Measurements from ENCODE around the gene ARRDC5. TPM values are rescaled to one million over a fixed set of nuclear protein-coding genes. Genes with fewer than 3 reads are reported as not detected.

ARRDC5 gene
- total and polyA plus RNA-seq, 2 of the 8 experiments (the other 6 are each of a cell fraction or from before 2014, with no cell fraction given), result not detected

GRCh38 chr19:4922530-4923275 lies 20.0 kb upstream of the ARRDC5 start:
- Histone ChIP-seq H3K4me3 (ENCODE audit: extremely low read depth in 1 of 4, insufficient read depth in 2 of 4, low read depth in 3 of 4, low read length in 4 of 4) (no peak overlapping the region), H3K79me2 (ENCODE audit: control insufficient read depth in 1 of 2, insufficient read depth in 2 of 2, low read length in 2 of 2) (peaks cover 0 to 54% of the 10 kb centered on the region in 2 experiments; a peak in 3 of 4 replicates), H2BK120ac (replicated peaks; ENCODE audit: low read depth, low read length) (no peak overlapping the region), H3K18ac (ENCODE audit: extremely low read depth, low read length) (no peak overlapping the region), H4K5ac (ENCODE audit: insufficient read length, low read depth, low read length) (no peak overlapping the region), H3K4me1 (replicated peaks in 1 of 4; ENCODE audit: control insufficient read depth in 3 of 4, insufficient read depth in 4 of 4, low read length in 3 of 4) (peaks cover 0 to 3% (median under 1%) of the 10 kb centered on the region in 4 experiments; a peak in 1 of 7 replicates), H3K14ac (ENCODE audit: insufficient read length) (no peak overlapping the region), H3K23ac (ENCODE audit: insufficient read length) (no peak overlapping the region), H2BK12ac (ENCODE audit: low read depth, low read length) (no peak overlapping the region), H2AK5ac (ENCODE audit: low read depth, low read length) (no peak overlapping the region), H4K20me1 (replicated peaks in 1 of 2; ENCODE audit: control insufficient read depth in 1 of 2, insufficient read depth in 2 of 2, low read length in 2 of 2) (peaks cover 8 to 19% of the 10 kb centered on the region in 2 experiments), H3K9ac (replicated peaks in 1 of 4; ENCODE audit: extremely low read depth in 1 of 4, low read depth in 3 of 4, low read length in 3 of 4) (no peak overlapping the region), H2BK15ac (ENCODE audit: low read length) (no peak overlapping the region), H2AFZ (ENCODE audit: low read length) (no peak overlapping the region), H4K91ac (replicated peaks; ENCODE audit: insufficient read length, low read length) (no peak overlapping the region), H3K23me2 (ENCODE audit: low read depth, low read length) (no peaks in the 10 kb centered on the region), H3K4ac (replicated peaks; ENCODE audit: insufficient read length, low read depth, low read length) (no peak overlapping the region), H3K27ac (ENCODE audit: low read depth, low read length) (no peak overlapping the region; the same call in 1 of the 2 replicates), H4K8ac (ENCODE audit: extremely low read depth, insufficient read depth, low read length) (no peak overlapping the region), H3K27me3 (replicated peaks in 1 of 4; ENCODE audit: control insufficient read depth in 3 of 4, extremely low read depth in 1 of 4, insufficient read depth in 3 of 4, low read length in 3 of 4) (no peaks in the 10 kb centered on the region), H2BK20ac (ENCODE audit: low read length) (no peak overlapping the region), H3K36me3 (ENCODE audit: control insufficient read depth in 2 of 4, insufficient read depth in 4 of 4, low read length in 3 of 4) (peaks cover 0 to 10% (median 3%) of the 10 kb centered on the region in 4 experiments; a peak in 2 of 8 replicates), H2BK5ac (ENCODE audit: low read depth, low read length) (no peak overlapping the region), H3K4me2 (ENCODE audit: insufficient read depth in 1 of 2, low read depth in 2 of 2, low read length in 2 of 2) (no peak overlapping the region), H3K56ac (replicated peaks; ENCODE audit: insufficient read length, low read depth, low read length) (no peak overlapping the region), H3K79me1 (ENCODE audit: low read depth, low read length) (peaks cover 11% of the 10 kb centered on the region), H3K9me3 (ENCODE audit: insufficient read depth in 2 of 2, low read depth in 1 of 2, low read length in 1 of 2) (no peaks in the 10 kb centered on the region)
- DNase-seq (ENCODE audit: low read depth in 1 of 2, low spot score in 2 of 2) (no peak), FAIRE-seq (no peak)
- WGBS, 2 experiments (ENCODE audit: extremely low coverage in 1 of 2, insufficient coverage in 1 of 2, insufficient read length in 1 of 2, insufficient replicate concordance in 2 of 2, low coverage in 1 of 2, low lambda C conversion rate in 2 of 2, missing lambda C conversion rate in 1 of 2), result 90% methylated on average over 22 of the region's 22 CpGs; no CpG with 5 or more reads in 1 of the 2 experiments
- POLR2A ChIA-PET (ENCODE audit: partially characterized antibody), result no interaction called here
- CTCF ChIA-PET (ENCODE audit: partially characterized antibody), result interaction anchor here (1.1 to 2.2 kb wide), 5 partner anchors 11 to 114 kb away, joined by 3 to 12 read pairs (median 4); no protein-coding TSS in a partner anchor
- no peak for TF ChIP-seq CTCF (IDR thresholded peaks at IDR 0.05; ENCODE audit: control extremely low read depth in 1 of 3, insufficient read depth in 1 of 3, low read depth in 1 of 3, low read length in 3 of 3)
- no peak for TF ChIP-seq RBBP5 (IDR thresholded peaks at IDR 0.05; ENCODE audit: borderline replicate concordance, low read depth, low read length)
- no peak for TF ChIP-seq EZH2 (IDR thresholded peaks at IDR 0.05; ENCODE audit: low read depth, low read length, severe bottlenecking)
- no peak for TF ChIP-seq TAF1 (IDR thresholded peaks at IDR 0.05; ENCODE audit: low read depth, low read length)
- TF ChIP-seq SUZ12 (IDR thresholded peaks at IDR 0.05; ENCODE audit: low read length), result no peak
- no peak for TF ChIP-seq CEBPB (IDR thresholded peaks at IDR 0.05; ENCODE audit: low read depth, low read length)

All from H1 (cell line).